Retinal pigment epithelial cell (primary cell): ENCODE data around the gene CHIA.

Experiments
- DNase-seq: peaks from one replicate; pipeline ENCODE4 v3.0.0-alpha.2; 2010; ENCODE audit warnings: low read depth
- H3K4me3 ChIP-seq: 2 replicates; pipeline ENCODE4 v1.5.1; 2011; ENCODE audit warnings: mild to moderate bottlenecking, low read length, control low read depth, moderate library complexity
- CTCF ChIP-seq: conservative IDR thresholded peaks from 2 replicates; pipeline ENCODE4 v1.5.1; 2011; ENCODE audit warnings: low read depth, low read length, control low read depth, inconsistent platforms

The CHIA gene

GRCh38 chr1:111283838-111284237 lies 6.8 kb upstream of the CHIA start:
- DNase-seq: no peak
- H3K4me3 ChIP-seq: no peak overlapping the region
- TF ChIP-seq CTCF: no peak

- no peak overlapping the region for H3K4me3 ChIP-seq
- TF ChIP-seq CTCF: no peak
- no peak for DNase-seq
Measured at GRCh38 chr1:111285879-111286278, 4.8 kb upstream of the CHIA start.

- H3K4me3 ChIP-seq: no peak overlapping the region
- TF ChIP-seq CTCF: no peak
- no peak for DNase-seq
Measured at GRCh38 chr1:111286912-111287311, 3.7 kb upstream of the CHIA start.

GRCh38 chr1:111289371-111289770 lies 1.3 kb upstream of the CHIA start:
- no peak overlapping the region for H3K4me3 ChIP-seq
- TF ChIP-seq CTCF: no peak
- DNase-seq: no peak

GRCh38 chr1:111290104-111290503 lies 547 bp upstream of the CHIA start:
- no peak for TF ChIP-seq CTCF

GRCh38 chr1:111294390-111294789 lies 3.7 kb downstream of the CHIA start:
- no peak for TF ChIP-seq CTCF
- H3K4me3 ChIP-seq: no peak overlapping the region
- DNase-seq: no peak

More at GRCh38 chr1:111290104-111290503, 547 bp upstream of the CHIA start:
- no peak for DNase-seq
- no peak overlapping the region for H3K4me3 ChIP-seq

GRCh38 chr1:111302374-111302773 lies 11.7 kb downstream of the CHIA start:
- no peak for TF ChIP-seq CTCF
- DNase-seq: no peak
- no peak overlapping the region for H3K4me3 ChIP-seq
